GM18870 (cell line): ENCODE results near the gene AKAP4.

Experiments
- ATAC-seq: cut with Tn5 transposase; IDR thresholded peaks from one replicate; pipeline ENCODE4 v1.9.1; 2021; ENCODE audit warnings: moderate library complexity; ENCODE audit not compliant: unreplicated experiment

The AKAP4 gene

GRCh38 chrX:50200907-50201306 is at the start of gene AKAP4:
Gene AKAP4, minus strand, starts transcription at chrX:50201007. Its CDS starts 118 bp downstream, at chrX:50200889.
- ATAC-seq: no peak

- ATAC-seq: no peak
Measured at GRCh38 chrX:50211510-50211909, 10.7 kb upstream of the AKAP4 start.

GRCh38 chrX:50206753-50207152 is 5.9 kb upstream of the AKAP4 start:
- ATAC-seq: no peak

- peak; percentile 99 for ATAC-seq
Measured at GRCh38 chrX:50204364-50204899, 3.6 kb upstream of the AKAP4 start, which contains the start of gene CCNB3. Gene CCNB3, plus strand, starts transcription at chrX:50204765. Its CDS starts 80,399 bp downstream, at chrX:50285164.

- ATAC-seq: no peak
Measured at GRCh38 chrX:50202539-50202938, 1.7 kb upstream of the AKAP4 start.

- no peak for ATAC-seq
Measured at GRCh38 chrX:50198348-50198747, 2.5 kb downstream of the AKAP4 start.

GRCh38 chrX:50188859-50189600 is 11.8 kb downstream of the AKAP4 start:
- ATAC-seq: no peak

- no peak for ATAC-seq
Measured at GRCh38 chrX:50183891-50184290, 16.9 kb downstream of the AKAP4 start.

- no peak for ATAC-seq
Measured at GRCh38 chrX:50180073-50180940, 20.5 kb downstream of the AKAP4 start.

GRCh38 chrX:50169717-50170116 is 31.1 kb downstream of the AKAP4 start:
- ATAC-seq: no peak

- peak; percentile 57 for ATAC-seq
Measured at GRCh38 chrX:50168241-50168687, 32.5 kb downstream of the AKAP4 start.

GRCh38 chrX:50167366-50167765 is 33.4 kb downstream of the AKAP4 start:
- no peak for ATAC-seq

GRCh38 chrX:50165727-50166126 is 35.1 kb downstream of the AKAP4 start:
- ATAC-seq: no peak

GRCh38 chrX:50161127-50161526 is 39.7 kb downstream of the AKAP4 start:
- ATAC-seq: no peak

- no peak for ATAC-seq
Measured at GRCh38 chrX:50158593-50158992, 42.2 kb downstream of the AKAP4 start.

GRCh38 chrX:50157545-50158135 is 43.2 kb downstream of the AKAP4 start:
- ATAC-seq: no peak

- no peak for ATAC-seq
Measured at GRCh38 chrX:50154429-50154828, 46.4 kb downstream of the AKAP4 start.

- ATAC-seq: no peak
Measured at GRCh38 chrX:50152456-50152855, 48.4 kb downstream of the AKAP4 start.

- ATAC-seq: no peak
Measured at GRCh38 chrX:50147972-50148371, 52.8 kb downstream of the AKAP4 start.
